ENCODE results near the gene ACOXL.

Gene ACOXL

GRCh38 chr2:111015283-111015995 lies 283.1 kb downstream of the ACOXL start:
- Histone ChIP-seq H3K4me1 (ENCODE audit: control insufficient read depth, insufficient read depth, low read length) (no peaks in the 10 kb centered on the region), H3K9me3 (replicated peaks; ENCODE audit: low read length) (no peaks in the 10 kb centered on the region)

GRCh38 chr2:111017034-111017622 lies 284.8 kb downstream of the ACOXL start:
- Histone ChIP-seq H3K9ac (ENCODE audit: low read depth, low read length) (no peak overlapping the region), H3K4me1 (ENCODE audit: control insufficient read depth, insufficient read depth, low read length) (no peaks in the 10 kb centered on the region), H3K27me3 (ENCODE audit: control insufficient read depth, insufficient read depth, low read length) (peaks cover 51% of the 10 kb centered on the region), H3K4me3 (ENCODE audit: low read length) (no peak overlapping the region), H3K9me3 (replicated peaks; ENCODE audit: low read length) (no peaks in the 10 kb centered on the region), H3K36me3 (ENCODE audit: insufficient read depth, low read length) (no peaks in the 10 kb centered on the region), H3K4me2 (ENCODE audit: low read length) (no peak overlapping the region)

More at GRCh38 chr2:111015283-111015995, 283.1 kb downstream of the ACOXL start:
- peaks cover 46% of the 10 kb centered on the region for H3K27me3 ChIP-seq (ENCODE audit: control insufficient read depth, insufficient read depth, low read length)
- no peak overlapping the region for H3K4me3 ChIP-seq (ENCODE audit: low read length)
- no peak overlapping the region for H3K4me2 ChIP-seq (ENCODE audit: low read length)
- H3K9ac ChIP-seq (ENCODE audit: low read depth, low read length) = no peak overlapping the region
- H3K36me3 ChIP-seq (ENCODE audit: insufficient read depth, low read length) = no peaks in the 10 kb centered on the region

- Histone ChIP-seq H3K9ac (ENCODE audit: low read depth, low read length) (no peak overlapping the region), H3K4me1 (ENCODE audit: control insufficient read depth, insufficient read depth, low read length) (no peaks in the 10 kb centered on the region), H3K27me3 (ENCODE audit: control insufficient read depth, insufficient read depth, low read length) (peaks cover 58% of the 10 kb centered on the region)
Measured at GRCh38 chr2:111017909-111018308, 285.5 kb downstream of the ACOXL start.

GRCh38 chr2:111019381-111019780 lies 287.0 kb downstream of the ACOXL start:
- Histone ChIP-seq H3K4me2 (ENCODE audit: low read length) (no peak overlapping the region), H3K4me1 (ENCODE audit: control insufficient read depth, insufficient read depth, low read length) (no peaks in the 10 kb centered on the region), H3K9ac (ENCODE audit: low read depth, low read length) (no peak overlapping the region), H3K4me3 (ENCODE audit: low read length) (no peak overlapping the region), H3K9me3 (replicated peaks; ENCODE audit: low read length) (no peaks in the 10 kb centered on the region), H3K36me3 (ENCODE audit: insufficient read depth, low read length) (no peaks in the 10 kb centered on the region), H3K27me3 (ENCODE audit: control insufficient read depth, insufficient read depth, low read length) (peaks cover 63% of the 10 kb centered on the region)

More at GRCh38 chr2:111017909-111018308, 285.5 kb downstream of the ACOXL start:
- Histone ChIP-seq H3K4me3 (ENCODE audit: low read length) (no peak overlapping the region), H3K36me3 (ENCODE audit: insufficient read depth, low read length) (no peaks in the 10 kb centered on the region), H3K9me3 (replicated peaks; ENCODE audit: low read length) (no peaks in the 10 kb centered on the region), H3K4me2 (ENCODE audit: low read length) (no peak overlapping the region)

- Histone ChIP-seq H3K9me3 (replicated peaks; ENCODE audit: low read length) (no peaks in the 10 kb centered on the region), H3K36me3 (ENCODE audit: insufficient read depth, low read length) (no peaks in the 10 kb centered on the region), H3K9ac (ENCODE audit: low read depth, low read length) (no peak overlapping the region), H3K4me2 (ENCODE audit: low read length) (no peak overlapping the region), H3K4me1 (ENCODE audit: control insufficient read depth, insufficient read depth, low read length) (no peaks in the 10 kb centered on the region), H3K27me3 (ENCODE audit: control insufficient read depth, insufficient read depth, low read length) (peaks cover 59% of the 10 kb centered on the region), H3K4me3 (ENCODE audit: low read length) (no peak overlapping the region)
Measured at GRCh38 chr2:111022633-111023032, 290.3 kb downstream of the ACOXL start.

- no peak overlapping the region for H3K4me2 ChIP-seq (ENCODE audit: low read length)
- H3K9me3 ChIP-seq (replicated peaks; ENCODE audit: low read length) = no peaks in the 10 kb centered on the region
- H3K27me3 ChIP-seq (ENCODE audit: control insufficient read depth, insufficient read depth, low read length) = peaks cover 53% of the 10 kb centered on the region
- no peak overlapping the region for H3K9ac ChIP-seq (ENCODE audit: low read depth, low read length)
- H3K4me3 ChIP-seq (ENCODE audit: low read length) = no peak overlapping the region
- no peaks in the 10 kb centered on the region for H3K4me1 ChIP-seq (ENCODE audit: control insufficient read depth, insufficient read depth, low read length)
- no peaks in the 10 kb centered on the region for H3K36me3 ChIP-seq (ENCODE audit: insufficient read depth, low read length)
Measured at GRCh38 chr2:111024496-111024895, 292.1 kb downstream of the ACOXL start.

- Histone ChIP-seq H3K9ac (ENCODE audit: low read depth, low read length) (no peak overlapping the region), H3K4me2 (ENCODE audit: low read length) (no peak overlapping the region), H3K27me3 (ENCODE audit: control insufficient read depth, insufficient read depth, low read length) (peaks cover 60% of the 10 kb centered on the region), H3K9me3 (replicated peaks; ENCODE audit: low read length) (no peaks in the 10 kb centered on the region), H3K4me1 (ENCODE audit: control insufficient read depth, insufficient read depth, low read length) (no peaks in the 10 kb centered on the region), H3K4me3 (ENCODE audit: low read length) (no peak overlapping the region), H3K36me3 (ENCODE audit: insufficient read depth, low read length) (no peaks in the 10 kb centered on the region)
Measured at GRCh38 chr2:111025288-111025687, 292.9 kb downstream of the ACOXL start.

GRCh38 chr2:111028720-111029119 lies 296.3 kb downstream of the ACOXL start:
- Histone ChIP-seq H3K4me1 (ENCODE audit: control insufficient read depth, insufficient read depth, low read length) (no peaks in the 10 kb centered on the region), H3K9ac (ENCODE audit: low read depth, low read length) (no peak overlapping the region), H3K4me2 (ENCODE audit: low read length) (no peak overlapping the region), H3K27me3 (ENCODE audit: control insufficient read depth, insufficient read depth, low read length) (peaks cover 64% of the 10 kb centered on the region), H3K9me3 (replicated peaks; ENCODE audit: low read length) (no peaks in the 10 kb centered on the region), H3K36me3 (ENCODE audit: insufficient read depth, low read length) (no peaks in the 10 kb centered on the region), H3K4me3 (ENCODE audit: low read length) (no peak overlapping the region)

GRCh38 chr2:111029181-111029927 lies 297.0 kb downstream of the ACOXL start:
- no peaks in the 10 kb centered on the region for H3K4me1 ChIP-seq (ENCODE audit: control insufficient read depth, insufficient read depth, low read length)
- no peak overlapping the region for H3K9ac ChIP-seq (ENCODE audit: low read depth, low read length)
- H3K4me2 ChIP-seq (ENCODE audit: low read length) = no peak overlapping the region
- H3K27me3 ChIP-seq (ENCODE audit: control insufficient read depth, insufficient read depth, low read length) = peaks cover 58% of the 10 kb centered on the region
- no peak overlapping the region for H3K4me3 ChIP-seq (ENCODE audit: low read length)
- H3K36me3 ChIP-seq (ENCODE audit: insufficient read depth, low read length) = no peaks in the 10 kb centered on the region
- no peaks in the 10 kb centered on the region for H3K9me3 ChIP-seq (replicated peaks; ENCODE audit: low read length)

- Histone ChIP-seq H3K9me3 (replicated peaks; ENCODE audit: low read length) (no peaks in the 10 kb centered on the region), H3K4me2 (ENCODE audit: low read length) (no peak overlapping the region), H3K36me3 (ENCODE audit: insufficient read depth, low read length) (no peaks in the 10 kb centered on the region), H3K4me1 (ENCODE audit: control insufficient read depth, insufficient read depth, low read length) (no peaks in the 10 kb centered on the region), H3K4me3 (ENCODE audit: low read length) (no peak overlapping the region), H3K9ac (ENCODE audit: low read depth, low read length) (no peak overlapping the region), H3K27me3 (ENCODE audit: control insufficient read depth, insufficient read depth, low read length) (peaks cover 54% of the 10 kb centered on the region)
Measured at GRCh38 chr2:111030260-111030891, 298.0 kb downstream of the ACOXL start.

GRCh38 chr2:111030945-111031344 lies 298.6 kb downstream of the ACOXL start:
- no peaks in the 10 kb centered on the region for H3K9me3 ChIP-seq (replicated peaks; ENCODE audit: low read length)
- H3K9ac ChIP-seq (ENCODE audit: low read depth, low read length) = no peak overlapping the region
- peaks cover 58% of the 10 kb centered on the region for H3K27me3 ChIP-seq (ENCODE audit: control insufficient read depth, insufficient read depth, low read length)
- H3K36me3 ChIP-seq (ENCODE audit: insufficient read depth, low read length) = no peaks in the 10 kb centered on the region
- no peaks in the 10 kb centered on the region for H3K4me1 ChIP-seq (ENCODE audit: control insufficient read depth, insufficient read depth, low read length)
- H3K4me2 ChIP-seq (ENCODE audit: low read length) = no peak overlapping the region
- H3K4me3 ChIP-seq (ENCODE audit: low read length) = no peak overlapping the region

Measured in skeletal muscle satellite cell (primary cell).